H1 (cell line): ENCODE data around the gene BAD.

ENCODE experiments used
- CTCF ChIP-seq, 3 experiments: IDR thresholded peaks; 1 replicate in 2 of 3; 2 replicates in 1 of 3; pipeline versions ENCODE4 v1.5.1 to v1.6.1; 2011; ENCODE audit warnings: low read length in 3 of 3, mild to moderate bottlenecking in 3 of 3, inconsistent platforms in 2 of 3, low read depth in 1 of 3, moderate library complexity in 1 of 3; ENCODE audit not compliant: insufficient read depth in 1 of 3; ENCODE audit errors: control extremely low read depth in 1 of 3
- EGR1 ChIP-seq: IDR thresholded peaks from 2 replicates; pipeline ENCODE4 v1.6.1; 2011; ENCODE audit warnings: low read depth, low read length, borderline replicate concordance
- EZH2 ChIP-seq: fragments of 200-600 bp; sonication (generic); IDR thresholded peaks from 2 replicates; pipeline ENCODE4 v1.7.1; 2012; ENCODE audit warnings: low read depth, mild to moderate bottlenecking, moderate library complexity, low read length, inconsistent platforms; ENCODE audit not compliant: severe bottlenecking
- HDAC2 ChIP-seq, 2 experiments: fragments of 300-600 bp in 1 of 2; sonication (generic) in 1 of 2; IDR thresholded peaks; 2 replicates each; pipeline ENCODE4 v1.6.1; 2011 to 2012; ENCODE audit warnings: low read depth in 2 of 2, low read length in 2 of 2, mild to moderate bottlenecking in 2 of 2, moderate library complexity in 2 of 2, borderline replicate concordance in 1 of 2, inconsistent platforms in 1 of 2
- HDAC6 ChIP-seq: IDR thresholded peaks from one replicate; pipeline ENCODE4 v1.7.1; 2012; ENCODE audit warnings: low read depth, mild to moderate bottlenecking, inconsistent platforms, low read length, moderate library complexity
- JUN ChIP-seq: IDR thresholded peaks from 2 replicates; pipeline ENCODE4 v1.6.1; 2011; ENCODE audit warnings: low read depth, mild to moderate bottlenecking, improper control_type of control experiment, low read length
- JUND ChIP-seq: IDR thresholded peaks from 2 replicates; pipeline ENCODE4 v1.6.1; 2011; ENCODE audit warnings: mild to moderate bottlenecking, improper control_type of control experiment, low read length
- POLR2AphosphoS5 ChIP-seq: IDR thresholded peaks from 2 replicates; pipeline ENCODE4 v1.6.1; 2011; ENCODE audit warnings: low read depth, low read length

GRCh38 chr11:64234647-64235379, 49.7 kb downstream of the BAD start:
- TF ChIP-seq CTCF (IDR thresholded peaks at IDR 0.05; ENCODE audit: control extremely low read depth in 1 of 3, insufficient read depth in 1 of 3, low read depth in 1 of 3, low read length in 3 of 3) (no peak), EGR1 (no peak), JUND (no peak), POLR2AphosphoS5 (no peak), HDAC6 (no peak), JUN (no peak), HDAC2 (IDR thresholded peaks at IDR 0.05; ENCODE audit: borderline replicate concordance in 1 of 2, low read depth in 2 of 2, low read length in 2 of 2) (no peak), EZH2 (no peak)
